Neural progenitor cell (in vitro differentiated cells): ENCODE results near the gene TSHZ1.

Experiments used
- EZH2 ChIP-seq: fragments of 200-600 bp; sonication (generic); IDR thresholded peaks from 2 replicates; pipeline ENCODE4 v1.6.1; 2017; ENCODE audit warnings: antibody characterized with exemption, mild to moderate bottlenecking, moderate library complexity
- EZH2phosphoT487 ChIP-seq: fragments of 200-600 bp; sonication (generic); IDR thresholded peaks from 2 replicates; pipeline ENCODE4 v1.6.1; 2017; ENCODE audit warnings: antibody characterized with exemption
- TF ChIP-seq, protein P1 (sequence below): fragments of 200-600 bp; sonication (generic); IDR thresholded peaks from 2 replicates; pipeline ENCODE4 v1.5.1; 2017; ENCODE audit warnings: antibody characterized with exemption, mild to moderate bottlenecking

DNA sequence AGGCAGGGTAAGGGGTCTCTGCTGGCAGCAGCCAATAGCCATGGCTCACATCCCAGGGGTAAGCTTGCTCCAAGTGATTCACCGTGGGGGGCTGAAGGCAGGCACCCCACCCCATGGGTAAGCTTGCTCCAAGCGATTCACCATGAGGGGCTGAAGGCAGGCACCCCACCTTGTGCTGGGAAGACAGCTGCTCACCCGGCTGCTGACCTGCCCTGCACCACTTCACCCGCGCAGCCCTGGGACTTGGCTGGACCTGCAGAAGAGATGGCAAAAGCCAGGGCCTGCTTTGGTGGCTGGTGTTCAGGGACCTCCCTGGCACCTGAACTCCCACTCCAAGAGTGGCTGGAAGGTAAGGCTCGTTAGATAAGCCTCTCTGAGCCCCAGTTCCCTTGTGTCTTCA, 20.9 kb upstream of the TSHZ1 start:
- TF ChIP-seq, protein P1, sequence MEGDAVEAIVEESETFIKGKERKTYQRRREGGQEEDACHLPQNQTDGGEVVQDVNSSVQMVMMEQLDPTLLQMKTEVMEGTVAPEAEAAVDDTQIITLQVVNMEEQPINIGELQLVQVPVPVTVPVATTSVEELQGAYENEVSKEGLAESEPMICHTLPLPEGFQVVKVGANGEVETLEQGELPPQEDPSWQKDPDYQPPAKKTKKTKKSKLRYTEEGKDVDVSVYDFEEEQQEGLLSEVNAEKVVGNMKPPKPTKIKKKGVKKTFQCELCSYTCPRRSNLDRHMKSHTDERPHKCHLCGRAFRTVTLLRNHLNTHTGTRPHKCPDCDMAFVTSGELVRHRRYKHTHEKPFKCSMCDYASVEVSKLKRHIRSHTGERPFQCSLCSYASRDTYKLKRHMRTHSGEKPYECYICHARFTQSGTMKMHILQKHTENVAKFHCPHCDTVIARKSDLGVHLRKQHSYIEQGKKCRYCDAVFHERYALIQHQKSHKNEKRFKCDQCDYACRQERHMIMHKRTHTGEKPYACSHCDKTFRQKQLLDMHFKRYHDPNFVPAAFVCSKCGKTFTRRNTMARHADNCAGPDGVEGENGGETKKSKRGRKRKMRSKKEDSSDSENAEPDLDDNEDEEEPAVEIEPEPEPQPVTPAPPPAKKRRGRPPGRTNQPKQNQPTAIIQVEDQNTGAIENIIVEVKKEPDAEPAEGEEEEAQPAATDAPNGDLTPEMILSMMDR: no peak
- TF ChIP-seq EZH2phosphoT487: no peak
- TF ChIP-seq EZH2: no peak
